SKM-1 treated with dmso at 0.1 percent for 144 hours (cell line): ENCODE measurements around the gene SHMT2.
A peak's percentile ranks its signal among the peaks of the same experiment; 100 is the strongest.

ENCODE experiments used
- DNase-seq: peaks from one replicate; lab custom pipeline; 2025; ENCODE audit not compliant: unreplicated experiment; lab: John Stamatoyannopoulos, UW

SHMT2 gene

GRCh38 chr12:57213763-57214397 is 15.6 kb upstream of the SHMT2 start:
- no peak for DNase-seq

GRCh38 chr12:57214398-57214781 is 15.1 kb upstream of the SHMT2 start:
- peak; percentile 11 for DNase-seq

- DNase-seq: no peak
These were observed 14.4 kb upstream of the SHMT2 start for GRCh38 chr12:57215065-57215464.

GRCh38 chr12:57215668-57216013 is 13.9 kb upstream of the SHMT2 start:
- DNase-seq: no peak

GRCh38 chr12:57216014-57216911 is 13.2 kb upstream of the SHMT2 start, which contains the start of gene NXPH4:
TSS of gene NXPH4 (plus strand) at chr12:57216794. CDS start at chr12:57216970, 176 bp downstream.
- DNase-seq: no peak

- no peak for DNase-seq
These were observed 12.3 kb upstream of the SHMT2 start for GRCh38 chr12:57216921-57217879.

- no peak for DNase-seq
These were observed 11.3 kb upstream of the SHMT2 start for GRCh38 chr12:57218030-57218853.

- DNase-seq: no peak
These were observed 10.1 kb upstream of the SHMT2 start for GRCh38 chr12:57219205-57219992.

- no peak for DNase-seq
These were observed 9.3 kb upstream of the SHMT2 start for GRCh38 chr12:57219993-57220754.

- DNase-seq: no peak
These were observed 8.7 kb upstream of the SHMT2 start for GRCh38 chr12:57220770-57221168.

GRCh38 chr12:57221169-57221917 is 8.2 kb upstream of the SHMT2 start:
- no peak for DNase-seq

- no peak for DNase-seq
These were observed 7.0 kb upstream of the SHMT2 start for GRCh38 chr12:57222286-57223190.

GRCh38 chr12:57223191-57224165 is 6.0 kb upstream of the SHMT2 start:
- no peak for DNase-seq

- DNase-seq: no peak
These were observed 5.1 kb upstream of the SHMT2 start for GRCh38 chr12:57224278-57224972.

- no peak for DNase-seq
These were observed 4.4 kb upstream of the SHMT2 start for GRCh38 chr12:57224973-57225679.
